HG02678 (cell line): ENCODE results near the gene SFTPB.
"Not testable (repeated sequence)": the region's sequence is repeated elsewhere in the genome, so short reads cannot be mapped to it uniquely, and the experiment has no call there.

Experiments
- ATAC-seq: cut with Tn5 transposase; IDR thresholded peaks from one replicate; pipeline ENCODE4 v1.9.1; 2021; ENCODE audit warnings: mild to moderate bottlenecking, moderate library complexity; ENCODE audit not compliant: unreplicated experiment

The SFTPB gene

DNA sequence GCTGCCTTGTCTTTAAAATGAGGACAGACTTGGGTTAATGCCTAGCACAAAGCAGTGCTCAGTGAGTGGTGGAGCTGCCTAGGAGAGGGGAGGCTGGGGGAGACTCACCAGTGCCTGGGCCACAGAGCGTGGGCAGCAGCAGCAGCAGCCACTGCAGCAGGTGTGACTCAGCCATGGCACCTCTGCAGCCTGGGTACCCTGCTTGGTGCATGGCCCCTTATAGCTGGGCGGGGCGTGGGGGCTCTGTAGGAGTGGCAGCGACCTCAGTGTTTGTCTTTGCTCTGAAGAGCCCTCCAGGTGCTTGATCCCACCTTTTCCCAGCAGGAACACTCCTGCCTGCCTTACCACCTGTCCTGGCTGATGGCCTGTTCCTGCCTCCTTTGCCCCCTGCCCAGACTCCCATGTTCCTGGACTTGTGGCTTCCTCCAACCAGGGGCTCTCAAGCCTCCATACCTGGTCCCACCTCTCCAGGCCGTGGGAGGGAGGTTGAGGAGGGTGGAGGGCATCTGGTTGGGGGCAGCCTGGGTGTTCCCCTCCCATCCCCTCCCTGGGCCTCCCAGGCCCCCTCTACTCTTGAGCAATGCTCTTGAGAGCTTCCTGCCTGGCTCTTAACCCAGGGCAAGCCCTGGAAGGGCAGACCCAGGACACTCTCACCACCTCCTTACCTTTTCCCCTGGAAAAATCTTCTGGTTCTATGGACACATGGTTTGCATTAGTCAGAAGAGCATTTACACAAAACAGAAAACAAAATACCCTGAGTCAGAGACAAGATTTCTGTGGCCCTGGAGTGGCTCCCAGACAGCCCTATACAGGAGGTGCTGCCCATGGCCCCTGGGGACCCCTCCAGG, at the start of gene SFTPB:
TSS of gene SFTPB (minus strand) at position 191 of the 848 bp plus-strand sequence. CDS start at position 175, 16 bp downstream.
- ATAC-seq: no peak

DNA sequence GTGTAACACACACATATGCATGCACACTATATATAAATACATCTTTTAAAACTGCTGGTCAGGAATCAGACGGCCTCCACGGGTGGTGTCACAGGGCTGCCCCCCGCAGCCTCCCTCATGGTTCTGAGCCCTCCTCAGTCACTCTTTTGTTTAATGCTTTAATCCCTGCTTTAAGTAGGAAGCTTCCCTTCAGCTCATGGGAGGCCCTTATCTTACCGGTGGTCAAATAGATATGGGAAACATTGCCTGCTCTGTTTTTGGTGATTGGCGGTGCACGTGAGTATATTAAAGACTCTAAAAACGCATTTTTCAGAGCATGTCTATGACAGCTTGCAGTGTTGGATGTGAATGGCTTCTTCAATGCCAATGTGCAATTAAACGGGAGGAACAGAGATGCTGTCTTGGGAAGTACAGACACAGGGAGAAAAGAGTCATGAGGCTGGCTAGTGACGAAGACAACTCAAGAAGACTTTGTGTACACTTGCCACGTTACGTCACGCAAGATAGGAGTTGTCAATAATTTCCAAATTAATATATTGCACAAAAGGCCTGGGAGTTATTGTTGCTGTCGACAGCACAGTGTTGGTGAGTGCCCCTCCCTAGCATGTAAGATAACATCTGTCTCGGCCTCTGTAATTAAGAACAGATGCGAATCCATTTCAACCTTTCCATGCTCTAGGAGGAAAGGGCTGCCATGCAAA, 49.5 kb upstream of the SFTPB start:
- ATAC-seq: no peak

DNA sequence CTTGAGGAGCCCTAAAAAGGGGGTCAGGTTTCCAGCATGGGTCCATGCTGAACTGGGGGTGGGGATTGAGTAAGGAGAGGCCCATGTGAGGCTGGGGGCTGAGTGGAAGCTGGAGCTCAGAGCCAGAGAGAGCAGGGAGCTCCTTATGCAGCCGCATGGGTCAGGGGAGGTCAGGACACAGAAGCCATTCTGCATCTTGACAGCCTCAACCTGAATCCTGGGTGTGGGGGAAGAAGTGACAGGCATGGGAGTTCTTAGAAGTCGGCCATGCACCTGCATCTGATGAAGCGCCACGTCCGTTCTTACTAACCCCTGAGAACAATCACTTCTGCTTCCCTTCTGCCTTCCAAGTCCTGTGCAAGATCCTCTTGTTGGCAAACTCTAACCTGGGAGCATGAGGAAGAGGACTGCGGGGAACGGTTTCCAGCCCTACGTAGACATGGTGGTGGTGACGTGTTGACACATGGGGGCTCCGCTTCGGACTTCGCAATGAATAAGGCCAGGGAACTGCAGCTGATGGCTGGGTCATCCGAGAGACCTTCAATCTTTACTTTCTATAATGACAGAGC, 48.4 kb upstream of the SFTPB start:
- ATAC-seq: no peak

DNA sequence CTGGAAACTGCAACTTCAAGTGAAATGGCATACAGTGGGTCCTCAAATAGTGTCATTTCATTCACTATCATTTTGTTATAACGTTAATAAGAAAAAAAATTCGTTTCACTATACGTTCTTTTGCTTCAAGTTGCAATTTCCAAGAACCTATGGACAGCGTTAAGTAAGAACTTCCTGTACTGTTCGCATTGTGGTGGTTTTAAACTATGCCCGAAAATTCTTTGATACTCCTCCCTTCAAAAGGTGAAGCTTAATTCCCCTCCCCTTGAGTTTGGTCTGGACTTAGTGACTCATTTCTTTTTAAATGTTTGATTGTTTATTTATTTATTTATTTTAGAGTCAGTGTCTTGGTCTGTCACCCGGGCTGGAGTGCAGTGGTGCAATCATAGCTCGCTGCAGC, 46.8 kb upstream of the SFTPB start:
- ATAC-seq: no peak

DNA sequence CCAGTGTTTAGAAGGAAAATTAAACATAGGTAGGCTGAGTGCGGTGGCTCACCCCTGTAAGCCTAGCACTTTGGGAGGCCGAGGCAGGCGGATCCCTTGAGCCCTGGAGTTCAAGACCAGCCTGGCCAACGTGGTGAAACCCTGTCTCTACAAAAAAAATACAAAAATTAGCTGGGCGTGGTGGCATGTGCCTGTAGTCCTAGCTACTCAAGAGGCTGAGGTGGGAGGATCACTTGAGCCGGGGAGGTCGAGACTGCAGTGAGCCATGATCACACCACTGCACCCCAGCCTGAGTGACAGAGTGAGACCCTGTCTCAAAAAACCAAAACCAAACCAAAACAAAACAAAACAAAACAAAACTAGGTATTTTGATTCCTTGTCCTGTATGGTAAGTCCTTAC, 46.4 kb upstream of the SFTPB start:
- not testable (repeated sequence) for ATAC-seq

DNA sequence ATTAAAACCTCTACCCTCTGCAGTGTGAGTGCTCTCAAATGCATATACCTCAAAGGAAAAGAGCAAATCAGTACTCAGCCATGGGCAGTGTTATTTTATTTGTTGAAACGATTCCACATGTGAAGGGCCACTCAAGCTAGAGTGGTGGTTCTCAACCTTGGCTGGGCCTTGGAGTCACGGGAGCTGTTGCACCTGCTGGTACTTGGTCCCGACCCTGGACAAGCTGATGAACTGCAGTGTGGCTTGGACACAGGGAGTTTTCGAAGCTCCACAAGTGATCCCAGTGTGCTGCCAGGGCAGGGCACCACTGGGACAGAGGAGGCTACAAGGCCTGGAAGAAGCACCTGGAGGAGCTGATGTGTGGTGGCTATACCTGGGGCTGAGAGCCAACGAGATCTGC, 45.8 kb upstream of the SFTPB start:
- ATAC-seq: no peak

DNA sequence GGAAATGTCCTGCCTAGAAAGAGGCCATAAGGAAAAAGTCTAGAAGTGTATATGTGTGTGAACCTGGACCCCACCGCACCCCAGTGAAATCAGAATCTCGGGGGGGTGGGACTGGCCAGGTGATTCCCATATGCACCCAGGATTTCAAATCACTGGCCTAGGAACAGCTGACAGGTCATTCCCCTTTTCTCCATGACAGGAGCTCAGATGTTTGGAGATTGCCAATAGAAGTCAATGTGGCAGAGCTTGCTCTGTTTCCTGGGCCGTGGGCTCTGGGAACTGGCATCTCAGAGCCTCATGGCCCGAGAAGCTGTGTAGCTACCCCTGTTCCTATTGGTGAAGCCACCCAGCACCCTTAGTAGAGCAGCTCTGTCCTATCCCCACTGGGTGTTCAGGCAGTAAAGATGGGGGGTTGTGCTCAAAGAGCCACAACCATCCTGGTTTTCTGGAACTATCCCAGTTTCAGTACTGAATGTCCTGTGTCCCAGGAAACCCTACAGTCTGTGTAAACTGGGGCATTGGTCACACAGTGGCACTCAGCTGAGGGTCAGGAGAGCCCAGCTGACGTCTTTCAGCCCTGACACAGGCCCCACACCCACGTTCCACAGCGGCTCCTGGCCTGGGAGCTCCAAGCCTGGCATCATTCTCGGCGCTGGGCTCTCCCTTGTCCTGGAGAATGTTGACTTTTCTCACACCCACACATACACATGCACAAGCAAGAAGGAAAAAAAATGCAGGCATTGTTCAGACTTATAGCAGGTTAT, 45.0 kb upstream of the SFTPB start:
- no peak for ATAC-seq

DNA sequence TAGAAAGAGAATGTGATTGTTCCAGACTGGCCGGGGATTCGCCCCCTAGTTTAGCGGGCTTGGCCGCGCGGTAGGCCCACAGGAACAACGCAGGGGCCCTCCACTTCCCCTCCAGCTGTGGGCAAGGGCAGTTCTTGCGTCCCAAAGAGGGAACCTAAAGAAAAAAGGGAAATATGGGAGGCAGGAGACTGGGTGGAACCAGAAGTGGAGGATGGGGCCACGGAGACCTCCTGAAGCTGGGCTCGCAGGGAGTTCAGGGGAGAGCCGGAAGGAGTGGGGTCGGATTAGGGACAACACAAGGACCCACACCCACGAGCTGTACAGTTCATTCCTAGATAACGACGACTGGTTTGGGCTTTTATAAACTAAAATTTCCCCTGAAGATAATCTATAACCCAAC, 44.3 kb upstream of the SFTPB start:
- no peak for ATAC-seq

DNA sequence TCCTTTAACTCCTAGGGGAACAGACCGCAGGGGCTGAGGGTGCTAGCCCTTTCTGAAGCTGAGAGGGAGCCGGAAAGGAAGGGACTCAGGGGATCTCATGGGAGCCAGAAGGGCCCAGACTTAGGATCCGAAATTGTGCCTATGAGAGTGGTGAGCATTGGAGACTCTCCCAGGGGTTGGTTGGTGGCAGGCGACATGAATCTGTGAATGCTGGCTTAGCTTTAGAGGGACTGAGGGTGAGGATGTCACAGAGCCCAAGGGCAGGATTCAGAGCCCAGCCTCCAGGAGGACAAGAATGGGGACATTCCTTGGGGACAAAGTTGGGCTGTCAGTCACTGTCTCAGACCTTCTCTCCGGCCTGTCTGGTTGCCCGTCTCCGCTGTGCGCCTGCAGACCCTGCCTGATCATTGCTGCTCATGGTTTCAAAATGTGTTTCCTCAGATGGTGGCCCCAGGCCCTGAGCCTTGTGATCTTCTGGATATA, 43.6 kb upstream of the SFTPB start:
- no peak for ATAC-seq

DNA sequence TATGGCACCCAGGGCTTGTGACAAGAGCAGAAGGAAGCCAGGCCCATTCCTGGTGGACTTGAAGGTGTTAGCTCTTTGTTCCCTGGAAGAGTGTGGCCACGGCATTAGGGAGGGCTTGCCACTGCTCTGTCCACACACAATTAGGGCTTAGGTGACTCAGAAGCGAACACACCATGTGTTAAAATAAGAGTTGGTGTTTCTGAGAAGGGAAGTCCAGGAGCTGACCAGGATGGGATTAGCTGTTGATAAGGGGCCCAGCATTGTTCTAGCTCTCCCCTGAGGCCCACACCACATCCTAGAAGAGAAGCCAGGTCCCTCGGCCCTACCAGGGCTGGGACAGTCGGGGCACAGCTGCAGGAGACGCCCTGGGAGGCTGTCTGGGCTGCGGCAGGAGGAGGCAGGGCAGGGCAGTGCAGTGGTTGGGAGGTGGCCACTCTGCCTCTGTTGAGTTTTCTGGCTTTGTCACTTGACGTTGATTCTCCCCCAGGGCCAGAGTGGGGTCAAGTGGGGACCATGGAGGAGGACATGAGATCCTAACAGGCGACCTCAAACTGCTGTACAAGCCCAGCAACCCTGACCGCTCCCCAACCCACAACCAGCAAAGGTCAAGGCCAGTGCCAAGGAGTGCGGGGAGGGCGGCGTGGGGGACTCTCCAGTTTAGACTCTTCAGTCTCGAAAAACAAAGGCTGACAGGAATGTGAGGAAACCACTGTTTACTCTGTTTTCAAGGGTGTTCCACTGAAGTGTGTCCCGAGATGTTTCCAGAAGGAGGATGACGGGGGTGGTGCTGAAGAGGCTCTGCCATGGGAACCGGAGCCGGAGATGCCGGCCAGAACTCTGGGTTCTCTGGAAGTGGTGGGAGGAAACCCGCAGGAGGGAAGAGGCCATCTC, 42.9 kb upstream of the SFTPB start:
- no peak for ATAC-seq

DNA sequence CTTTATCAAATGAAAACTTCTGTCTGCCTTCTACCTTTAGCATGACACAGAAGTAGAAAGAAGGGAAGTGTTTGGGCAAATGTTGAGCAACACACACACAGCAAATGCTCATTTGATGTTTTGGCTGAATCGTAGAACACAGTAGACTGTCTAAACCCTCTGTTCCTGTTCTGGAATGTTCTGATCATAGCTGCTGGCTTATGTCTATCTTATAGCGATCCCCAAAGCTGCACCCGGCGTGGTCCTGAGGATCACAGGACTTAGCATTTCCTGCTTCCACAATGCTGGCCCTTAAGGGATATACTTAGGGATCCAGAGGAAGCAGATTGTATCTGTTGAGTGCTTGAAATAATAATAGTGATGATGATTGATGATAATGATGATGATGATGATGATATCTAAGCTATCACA, 41.4 kb upstream of the SFTPB start:
- no peak for ATAC-seq

DNA sequence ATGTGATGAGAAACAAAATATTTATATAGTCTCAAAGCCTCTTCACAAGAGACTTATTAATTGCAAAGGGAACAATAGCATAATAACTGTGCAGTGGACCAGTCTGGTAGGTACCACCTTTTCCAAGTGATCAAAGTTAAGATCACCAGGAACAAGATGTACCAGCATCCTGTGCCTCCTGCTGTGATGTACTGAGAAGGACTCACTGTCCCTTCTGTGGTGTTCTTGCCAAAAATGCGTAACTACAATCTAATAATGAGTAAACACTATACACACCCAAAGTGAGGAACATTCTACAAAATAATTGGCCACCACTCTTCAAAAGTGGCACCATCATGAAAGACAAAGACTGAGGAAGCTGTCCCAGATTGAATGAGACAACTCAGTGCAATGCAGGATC, 40.6 kb upstream of the SFTPB start:
- no peak for ATAC-seq

DNA sequence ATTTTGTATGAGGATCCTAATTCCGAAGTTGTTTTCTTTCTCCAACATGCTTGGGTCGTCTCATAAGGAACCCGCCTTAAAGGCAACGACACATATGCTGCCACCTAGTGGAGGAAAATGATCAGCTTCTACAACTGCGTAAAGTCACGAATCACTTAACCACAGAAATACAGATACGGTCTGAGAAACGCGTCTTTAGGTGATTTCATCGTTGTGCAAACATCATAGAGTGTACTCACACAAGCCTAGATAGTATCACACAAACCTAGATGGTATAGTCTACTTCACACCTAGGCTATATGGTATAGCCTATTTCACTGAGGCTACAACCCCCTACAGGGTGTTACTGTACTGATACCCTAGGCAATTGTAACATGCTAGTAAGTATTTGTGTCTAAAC, 39.3 kb upstream of the SFTPB start:
- ATAC-seq: peak; percentile 61

DNA sequence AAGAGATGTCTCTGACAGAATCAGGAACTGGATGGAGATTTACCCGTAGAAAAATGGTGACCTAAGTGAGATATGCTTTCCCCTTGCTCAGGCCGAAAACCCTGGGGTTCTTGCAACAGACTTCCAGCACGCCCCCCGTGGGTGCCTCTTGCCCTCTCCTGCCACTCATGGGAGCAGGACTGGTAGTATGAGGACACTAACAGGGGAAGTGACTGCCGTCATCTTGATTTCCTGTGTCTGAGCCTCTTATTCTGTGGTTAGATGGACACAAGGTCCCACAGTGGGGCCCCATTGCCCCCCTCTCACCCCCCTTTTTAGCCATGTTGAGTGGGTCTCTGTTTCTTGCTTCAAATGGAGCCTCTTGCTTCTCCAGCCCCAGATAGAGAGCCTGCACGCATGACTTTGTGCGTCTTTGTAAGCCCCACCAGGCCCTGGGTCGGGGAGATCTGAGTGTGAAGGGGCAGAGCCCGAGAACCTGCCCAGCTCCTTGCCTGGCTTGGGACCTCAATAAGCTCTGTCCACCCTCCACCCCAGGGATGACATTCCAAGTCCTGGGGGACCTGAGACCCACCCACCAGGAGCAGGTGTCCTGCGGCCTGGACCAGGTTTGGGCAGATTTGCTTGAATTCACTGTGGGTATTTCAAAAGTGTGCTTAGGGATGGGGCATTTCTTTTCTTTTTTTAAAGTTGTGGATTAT, 38.7 kb upstream of the SFTPB start:
- ATAC-seq: no peak

DNA sequence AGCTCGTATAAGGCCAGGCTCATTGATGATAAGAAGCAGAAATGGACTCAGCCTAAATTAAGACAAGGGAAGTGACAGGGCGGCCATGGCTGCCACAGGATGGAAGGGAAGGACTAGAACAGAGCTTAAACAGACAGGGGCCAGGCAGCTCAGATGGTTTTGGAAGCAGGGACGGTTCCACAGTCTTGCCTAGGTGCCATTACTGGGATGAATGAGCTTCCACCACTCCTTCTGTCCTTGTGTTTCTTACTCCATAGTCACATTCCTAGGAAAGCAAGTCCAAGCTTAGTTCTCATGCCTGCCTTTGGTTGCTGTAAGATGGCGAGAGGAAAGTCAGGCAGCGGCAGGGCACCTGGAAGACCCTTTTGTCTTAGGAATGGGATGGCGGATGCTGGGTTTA, 38.1 kb upstream of the SFTPB start:
- no peak for ATAC-seq

DNA sequence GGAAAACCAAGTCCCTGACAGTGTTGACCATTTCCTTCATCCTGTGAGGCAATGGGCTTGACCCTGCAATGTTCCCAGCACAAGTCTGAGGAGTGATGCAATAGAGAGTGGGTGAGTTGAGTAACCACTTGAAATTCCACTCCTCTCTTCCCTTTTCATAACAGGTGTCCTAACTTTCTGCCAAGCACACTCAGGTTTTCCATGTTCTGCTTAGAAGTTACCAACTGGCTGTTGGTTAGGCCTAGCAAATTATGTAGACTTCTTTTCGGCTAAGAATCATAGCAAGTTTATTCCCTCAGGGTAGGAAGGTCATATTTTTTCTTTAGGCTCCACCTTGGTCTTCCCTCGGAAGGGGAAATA, 37.7 kb upstream of the SFTPB start:
- no peak for ATAC-seq

DNA sequence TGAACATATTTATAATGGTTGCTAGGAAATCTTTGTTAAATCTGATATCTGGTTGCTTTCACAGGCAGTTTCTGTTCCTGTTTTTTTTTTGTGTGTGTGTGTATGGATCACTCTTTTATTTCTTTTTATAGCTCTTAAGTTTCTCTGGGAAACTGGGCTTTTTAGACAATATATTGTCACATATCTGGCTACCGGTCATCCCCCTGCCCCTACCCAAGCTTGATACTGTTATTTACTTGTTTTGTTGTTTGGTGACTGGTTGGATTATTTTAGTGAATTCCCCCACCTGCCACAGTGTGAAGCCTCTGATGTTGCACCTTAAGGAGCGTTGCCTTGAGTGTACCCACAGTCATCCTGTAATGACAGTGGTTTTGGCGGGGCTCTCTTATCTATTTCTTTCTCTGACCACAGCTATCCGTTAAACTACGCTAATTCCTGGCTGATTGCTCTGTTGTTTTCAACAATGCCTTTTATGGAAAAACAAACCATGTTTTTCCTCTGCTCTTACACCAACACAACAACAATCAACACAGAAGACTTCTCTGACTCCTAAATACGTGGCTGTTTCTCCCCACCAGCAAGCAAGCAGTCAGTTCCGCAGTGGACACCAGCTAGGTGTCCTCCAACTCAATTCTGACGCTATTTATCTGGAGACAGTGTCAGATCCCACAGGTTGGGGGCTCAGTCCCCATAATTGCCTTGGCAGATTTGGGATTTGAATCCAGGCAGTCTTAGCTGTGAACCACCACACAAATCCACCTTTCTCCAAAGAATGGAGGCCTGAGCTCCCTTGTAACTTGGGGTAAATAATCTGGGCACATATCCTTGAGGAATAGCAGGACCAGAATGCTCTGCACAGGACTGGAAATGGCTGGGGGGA, 37.0 kb upstream of the SFTPB start:
- ATAC-seq: peak; percentile 64

DNA sequence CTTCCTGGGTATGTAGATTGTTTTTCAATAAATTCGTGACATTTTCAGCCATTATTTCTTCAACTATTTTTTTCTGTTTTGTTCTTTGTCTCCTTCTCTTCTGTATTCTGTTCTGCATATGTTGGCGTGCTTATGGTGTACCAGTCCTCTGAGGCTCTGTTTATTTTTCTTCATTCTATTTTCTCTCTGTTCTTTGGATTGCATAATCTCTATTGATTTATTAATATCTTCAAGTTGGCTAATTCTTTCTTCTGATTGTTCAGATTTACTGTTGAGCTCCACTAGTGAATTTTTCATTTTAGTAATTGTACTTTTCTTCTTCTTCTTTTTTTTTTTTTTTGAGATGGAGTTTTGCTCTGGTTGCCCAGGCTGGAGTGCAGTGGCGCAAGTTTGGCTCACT, 36.0 kb upstream of the SFTPB start:
- ATAC-seq: no peak

DNA sequence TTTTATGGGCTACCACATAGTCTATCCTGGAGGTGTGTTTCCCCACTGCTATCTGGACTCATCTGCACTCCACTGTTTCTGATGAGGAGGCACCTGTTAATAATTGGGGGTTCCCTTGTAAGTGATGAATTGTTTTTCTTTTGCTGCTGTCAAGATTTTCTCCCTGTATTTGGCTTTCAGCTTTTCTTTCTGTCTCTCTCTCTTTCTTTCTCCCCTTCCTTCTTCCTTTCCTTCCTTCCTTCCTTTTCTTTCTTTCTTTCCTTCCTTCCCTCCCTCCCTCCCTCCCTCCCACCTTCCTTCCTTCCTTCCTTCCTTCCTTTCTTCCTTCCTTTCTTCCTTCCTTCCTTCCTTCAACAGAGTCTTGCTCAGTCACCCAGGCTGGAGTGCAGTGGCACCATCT, 35.3 kb upstream of the SFTPB start:
- no peak for ATAC-seq
